Prostate gland (tissue), 2 donors: ENCODE results near the gene EPS15. TPM values are rescaled to one million over a fixed set of nuclear protein-coding genes. Genes with fewer than 3 reads are reported as not detected.

Experiments used
- DNase-seq: peaks from one replicate; pipeline ENCODE4 v3.0.0-alpha.2; 2019; ENCODE audit warnings: low spot score
- H3K27ac ChIP-seq, 2 donors: fragments of 200-600 bp; sonication (generic); 2 replicates each; pipeline ENCODE4 v1.5.1; 2017 to 2019
- H3K27me3 ChIP-seq: fragments of 200-600 bp; sonication (generic); replicated peaks from 2 replicates; pipeline ENCODE4 v1.5.1; 2019; ENCODE audit not compliant: insufficient read depth
- H3K36me3 ChIP-seq, 2 donors: fragments of 200-600 bp; sonication (generic); 1 replicate in 1 of 2; 2 replicates in 1 of 2; pipeline versions ENCODE4 v1.5.1 to v1.8.1; 2017 to 2019
- H3K4me1 ChIP-seq: fragments of 200-600 bp; sonication (generic); replicated peaks from 2 replicates; pipeline ENCODE4 v1.5.1; 2019
- H3K4me3 ChIP-seq, 2 donors: fragments of 200-600 bp; sonication (generic); 2 replicates each; pipeline ENCODE4 v1.5.1; 2017 to 2019
- H3K9me3 ChIP-seq: fragments of 200-600 bp; sonication (generic); 2 replicates; pipeline ENCODE4 v1.5.1; 2017
- CTCF ChIP-seq, 4 experiments: fragments of 200-600 bp in 2 of 4; fragments of 450-650 bp in 2 of 4; sonication (generic) in 2 of 4; IDR thresholded peaks; 1 replicate in 3 of 4; 2 replicates in 1 of 4; pipeline ENCODE4 v1.5.1; 2016 to 2019; ENCODE audit warnings: antibody characterized with exemption in 4 of 4, mild to moderate bottlenecking in 2 of 4, moderate library complexity in 2 of 4
- POLR2A ChIP-seq: fragments of 450-650 bp; IDR thresholded peaks from one replicate; pipeline ENCODE4 v1.6.1; 2016; ENCODE audit warnings: antibody characterized with exemption, mild to moderate bottlenecking
- POLR2AphosphoS5 ChIP-seq: sonication (generic); formaldehyde crosslinking; IDR thresholded peaks from one replicate; pipeline ENCODE4 v1.6.1; 2017; ENCODE audit warnings: antibody characterized with exemption
- WGBS: methylation state at CpG from one replicate; pipeline ENCODE4 v1.1.5; 2018; 5-methylcytosine and 5-hydroxymethylcytosine counted together
- intact Hi-C: fragments of 100-400 bp; cut with DNase I; formaldehyde crosslinking; loops from one replicate; pipeline ENCODE4 v1.14.2; 2022
- total RNA-seq, 2 donors: library from RNA; depleted of rRNA; stranded (reverse); fragments of >200 nt; gene quantifications; one replicate each; pipeline ENCODE4 v1.1.0, GENCODE V29; 2016

EPS15 gene
- total RNA-seq, 2 donors from 2014 or later = 62.4 to 70.4 TPM

- Histone ChIP-seq H3K36me3 (no peaks in the 10 kb centered on the region), H3K27me3 (no peaks in the 10 kb centered on the region), H3K4me1 (no peaks in the 10 kb centered on the region), H3K4me3 (no peak overlapping the region), H3K27ac (no peak overlapping the region), H3K9me3 (no peaks in the 10 kb centered on the region)
- no peak for TF ChIP-seq CTCF (IDR thresholded peaks at IDR 0.05)
- TF ChIP-seq POLR2AphosphoS5 = no peak
- no peak for TF ChIP-seq POLR2A
- DNase-seq = no peak
- intact Hi-C loops = no loop called here
These were observed 146.5 kb downstream of the EPS15 start for GRCh38 chr1:51372561-51372960.

- TF ChIP-seq CTCF (IDR thresholded peaks at IDR 0.05) (no peak), POLR2A (no peak), POLR2AphosphoS5 (no peak)
- intact Hi-C loops = no loop called here
- no peak for DNase-seq
- H3K9me3 ChIP-seq = no peaks in the 10 kb centered on the region
- WGBS = 74% methylated on average over 4 of the region's 4 CpGs
- H3K4me1 ChIP-seq = peaks cover 5% of the 10 kb centered on the region
- no peak overlapping the region for H3K4me3 ChIP-seq
- no peaks in the 10 kb centered on the region for H3K36me3 ChIP-seq
- no peaks in the 10 kb centered on the region for H3K27me3 ChIP-seq
- H3K27ac ChIP-seq = no peak overlapping the region
These were observed 149.9 kb downstream of the EPS15 start for GRCh38 chr1:51369171-51369570.

- 92% methylated on average over 1 of the region's 1 CpG for WGBS
- no peak for DNase-seq
- TF ChIP-seq POLR2AphosphoS5 (no peak), CTCF (IDR thresholded peaks at IDR 0.05) (no peak), POLR2A (no peak)
- intact Hi-C loops = no loop called here
- Histone ChIP-seq H3K27ac (no peak overlapping the region), H3K27me3 (no peaks in the 10 kb centered on the region), H3K9me3 (no peaks in the 10 kb centered on the region), H3K4me1 (peaks cover 5% of the 10 kb centered on the region), H3K4me3 (no peak overlapping the region), H3K36me3 (no peaks in the 10 kb centered on the region)
These were observed 153.3 kb downstream of the EPS15 start for GRCh38 chr1:51365774-51366173.

- H3K4me3 ChIP-seq = no peak overlapping the region
- TF ChIP-seq POLR2AphosphoS5 (no peak), CTCF (IDR thresholded peaks at IDR 0.05) (no peak)
- intact Hi-C loops = no loop called here
- H3K27ac ChIP-seq = no peak overlapping the region
- H3K4me1 ChIP-seq = no peaks in the 10 kb centered on the region
- WGBS = 97% methylated on average over 4 of the region's 4 CpGs
- H3K9me3 ChIP-seq = no peaks in the 10 kb centered on the region
- no peaks in the 10 kb centered on the region for H3K27me3 ChIP-seq
- no peak for DNase-seq
- no peaks in the 10 kb centered on the region for H3K36me3 ChIP-seq
These were observed 159.2 kb downstream of the EPS15 start for GRCh38 chr1:51359879-51360278.

GRCh38 chr1:51355382-51355781 is 163.7 kb downstream of the EPS15 start:
- intact Hi-C loops = no loop called here
- no peak for TF ChIP-seq POLR2AphosphoS5
- TF ChIP-seq POLR2A = no peak
- no peak for TF ChIP-seq CTCF (IDR thresholded peaks at IDR 0.05)
- Histone ChIP-seq H3K9me3 (no peaks in the 10 kb centered on the region), H3K4me1 (no peaks in the 10 kb centered on the region), H3K27ac (no peak overlapping the region), H3K36me3 (no peaks in the 10 kb centered on the region), H3K4me3 (no peak overlapping the region), H3K27me3 (no peaks in the 10 kb centered on the region)
- 98% methylated on average over 1 of the region's 1 CpG for whole genome bisulfite sequencing
- no peak for DNase-seq
